Calu3 (cell line): ENCODE results near the gene CNTNAP4. TPM values are rescaled to one million over a fixed set of nuclear protein-coding genes. Genes with fewer than 3 reads are reported as not detected.

Experiments
- BruUV-seq: library from RNA; stranded (reverse); fragments of 400-500 nt; replicated peaks from 2 replicates; lab custom pipeline; 2021; lab: Mats Ljungman, UMichigan
- CTCF ChIA-PET: fragments of 300-600 bp; sonication (Branson Sonifier 250); formaldehyde crosslinking; loops from one replicate; lab custom pipeline; 2022; ENCODE audit warnings: antibody characterized with exemption; lab: Charles Lee
- DNase-seq: peaks from one replicate; pipeline ENCODE4 v3.0.0; 2022
- H3K27ac Mint-ChIP-seq: one replicate; pipeline ENCODE4 v1.8.0; 2022; ENCODE audit warnings: mixed read lengths; ENCODE audit not compliant: unreplicated experiment
- H3K27me3 Mint-ChIP-seq: one replicate; pipeline ENCODE4 v1.8.0; 2022; ENCODE audit warnings: mixed read lengths; ENCODE audit not compliant: unreplicated experiment
- H3K36me3 Mint-ChIP-seq: one replicate; pipeline ENCODE4 v1.8.0; 2022; ENCODE audit warnings: mild to moderate bottlenecking, moderate library complexity, mixed read lengths; ENCODE audit not compliant: insufficient read depth, unreplicated experiment
- H3K4me1 Mint-ChIP-seq: one replicate; pipeline ENCODE4 v1.8.0; 2022; ENCODE audit warnings: mild to moderate bottlenecking, low read depth, mixed read lengths; ENCODE audit not compliant: unreplicated experiment
- H3K4me3 Mint-ChIP-seq: one replicate; pipeline ENCODE4 v1.8.0; 2022; ENCODE audit warnings: mild to moderate bottlenecking, low read depth, moderate library complexity, mixed read lengths; ENCODE audit not compliant: unreplicated experiment
- H3K9me3 Mint-ChIP-seq: one replicate; pipeline ENCODE4 v1.8.0; 2022; ENCODE audit warnings: low read depth, mixed read lengths; ENCODE audit not compliant: unreplicated experiment
- CTCF ChIP-seq: fragments of 200-600 bp; IDR thresholded peaks from one replicate; pipeline ENCODE4 v1.8.0; 2022; ENCODE audit warnings: antibody characterized with exemption; ENCODE audit not compliant: unreplicated experiment
- intact Hi-C: fragments of 100-400 bp; cut with micrococcal nuclease; formaldehyde crosslinking; loops from one replicate; pipeline ENCODE4 v1.10.0; 2022; ENCODE audit not compliant: unreplicated experiment
- total RNA-seq: library from RNA; stranded (reverse); gene quantifications from 2 replicates; pipeline ENCODE4 v1.2.3, GENCODE V29; 2022

CNTNAP4 gene
- total RNA-seq, 1 experiment from 2014 or later: not detected

- DNase-seq: no peak
- intact Hi-C loops: no loop called here
- no peaks in the 10 kb centered on the region for H3K36me3 Mint-ChIP-seq
- H3K27me3 Mint-ChIP-seq: no peaks in the 10 kb centered on the region
- H3K27ac Mint-ChIP-seq: no peak overlapping the region
- TF ChIP-seq CTCF: no peak
- no peaks in the 10 kb centered on the region for H3K4me1 Mint-ChIP-seq
- CTCF ChIA-PET: no interaction called here
- no TSS peak for BruUV-seq
- H3K4me3 Mint-ChIP-seq: no peak overlapping the region
- H3K9me3 Mint-ChIP-seq: peaks cover 2% of the 10 kb centered on the region
These were observed 250.0 kb downstream of the CNTNAP4 start for GRCh38 chr16:76527244-76527643.

DNA sequence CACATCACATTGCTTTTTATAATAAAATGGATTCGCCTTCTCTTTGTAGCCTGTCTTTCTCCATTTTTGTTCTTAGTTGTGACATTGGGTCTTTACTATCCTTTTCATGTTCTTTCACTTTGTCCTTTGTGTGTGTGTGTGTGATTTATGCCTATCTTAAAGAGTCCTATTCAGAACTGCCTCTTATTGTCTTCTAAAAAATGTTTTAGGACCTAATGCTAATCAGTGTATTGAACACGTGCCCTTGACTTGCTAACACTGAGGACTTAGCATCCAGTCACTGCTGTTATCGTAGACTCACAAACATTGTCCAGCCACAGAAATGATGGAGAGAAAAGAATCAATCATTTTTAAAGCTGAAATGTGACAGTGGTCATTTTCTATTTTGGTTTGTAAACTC, 251.9 kb downstream of the CNTNAP4 start:
- H3K4me3 Mint-ChIP-seq: no peak overlapping the region
- no peak for DNase-seq
- TF ChIP-seq CTCF: no peak
- CTCF ChIA-PET: no interaction called here
- BruUV-seq: no TSS peak
- peaks cover 5% of the 10 kb centered on the region for H3K9me3 Mint-ChIP-seq
- no peak overlapping the region for H3K27ac Mint-ChIP-seq
- no peaks in the 10 kb centered on the region for H3K27me3 Mint-ChIP-seq
- intact Hi-C loops: no loop called here
- no peaks in the 10 kb centered on the region for H3K36me3 Mint-ChIP-seq
- H3K4me1 Mint-ChIP-seq: no peaks in the 10 kb centered on the region

DNA sequence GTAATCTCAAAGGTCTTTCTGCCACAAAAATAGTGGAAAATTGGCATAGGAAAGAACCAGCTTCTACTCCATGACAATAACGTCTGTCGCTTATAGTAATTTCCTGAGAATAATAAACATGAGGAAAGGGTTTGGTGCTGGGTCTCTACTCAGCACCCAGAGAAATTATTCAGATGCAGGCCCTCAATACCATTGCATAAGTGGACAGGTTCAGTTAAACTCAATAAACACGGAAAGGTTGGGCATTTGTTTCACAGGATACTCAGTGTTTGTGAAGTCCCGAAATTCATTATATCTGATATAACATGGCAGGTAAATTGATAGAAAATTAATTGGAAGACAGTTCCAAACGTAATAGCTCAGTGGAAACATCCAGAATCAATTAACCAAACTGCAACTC, 254.0 kb downstream of the CNTNAP4 start:
- Mint-ChIP-seq H3K27me3 (no peaks in the 10 kb centered on the region), H3K36me3 (no peaks in the 10 kb centered on the region), H3K4me3 (no peak overlapping the region), H3K27ac (no peak overlapping the region), H3K4me1 (no peaks in the 10 kb centered on the region), H3K9me3 (peaks cover 5% of the 10 kb centered on the region)
- DNase-seq: no peak
- no peak for TF ChIP-seq CTCF
- intact Hi-C loops: no loop called here
- BruUV-seq: no TSS peak
- CTCF ChIA-PET: no interaction called here

GRCh38 chr16:76532188-76532973, 255.2 kb downstream of the CNTNAP4 start:
- BruUV-seq: no TSS peak
- no peak overlapping the region for H3K27ac Mint-ChIP-seq

More at GRCh38 chr16:76532188-76532973, 255.2 kb downstream of the CNTNAP4 start:
- DNase-seq: no peak
- no peak for TF ChIP-seq CTCF
- Mint-ChIP-seq H3K9me3 (peaks cover 5% of the 10 kb centered on the region), H3K4me3 (no peak overlapping the region), H3K36me3 (no peaks in the 10 kb centered on the region), H3K4me1 (no peaks in the 10 kb centered on the region), H3K27me3 (no peaks in the 10 kb centered on the region)
- intact Hi-C loops: no loop called here
- CTCF ChIA-PET: no interaction called here
